Measurements from ENCODE around the gene TNFRSF12A. TPM values are rescaled to one million over a fixed set of nuclear protein-coding genes. Genes with fewer than 3 reads are reported as not detected.

Gene TNFRSF12A
- total RNA-seq, 2 experiments from 2014 or later, result 1.8 to 1.9 TPM

DNA sequence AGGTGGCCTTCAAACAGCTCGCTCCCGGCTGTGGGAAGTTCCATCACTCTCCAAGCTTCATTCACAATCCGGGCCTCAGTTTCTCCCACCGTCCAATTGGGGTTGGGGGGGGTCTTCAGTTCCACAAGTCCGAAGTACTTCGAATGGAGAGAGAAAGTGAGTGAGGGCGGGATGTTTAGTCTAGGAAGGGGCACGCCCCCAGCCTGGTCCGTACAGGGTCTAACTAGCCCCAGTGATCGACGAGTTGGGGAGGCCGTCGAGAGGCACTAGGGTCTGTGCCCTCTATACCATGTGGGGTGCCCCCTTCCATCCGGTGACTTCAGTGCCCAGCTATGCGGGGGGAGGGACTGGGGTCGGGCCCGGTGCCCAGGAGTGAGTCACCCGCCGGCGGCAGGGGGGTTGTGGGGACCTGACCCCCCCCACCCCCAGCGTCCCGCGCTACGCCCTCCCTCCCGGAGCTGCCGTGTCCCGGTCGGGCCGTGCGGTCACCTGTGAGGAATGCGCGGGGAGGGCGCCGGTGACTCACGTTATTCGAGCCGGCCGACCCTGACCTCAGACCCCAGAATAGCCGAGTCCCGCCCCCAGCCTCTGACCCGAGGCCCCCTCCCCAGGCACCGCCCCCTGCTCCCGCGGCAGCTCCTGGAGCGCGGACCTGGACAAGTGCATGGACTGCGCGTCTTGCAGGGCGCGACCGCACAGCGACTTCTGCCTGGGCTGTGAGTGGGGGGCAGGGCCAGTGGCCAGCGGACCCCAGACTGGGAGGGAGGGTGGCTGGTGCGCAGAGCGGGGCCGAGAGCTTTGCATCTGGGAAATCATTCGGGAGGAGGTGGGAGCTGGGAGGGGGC, 658 bp downstream of the TNFRSF12A start:
- H3K4me1 Mint-ChIP-seq (ENCODE audit: low read depth), result peaks cover 49% of the 10 kb centered on the region
- peaks cover 5% of the 10 kb centered on the region for H3K36me3 Mint-ChIP-seq (ENCODE audit: low read depth)
- POLR2A ChIA-PET, result interaction anchor here (0.7 to 3.3 kb wide), 11 partner anchors 9 to 1035 kb away, joined by 3 to 24 read pairs (median 4); partner anchors contain the start of genes NAA60, PKMYT1, ZNF213 and ZNF263
- peak overlapping the region; percentile 35 to 80 for H3K27ac ChIP-seq (ENCODE audit: low read depth in 1 of 2, low read length in 2 of 2)
- H3K4me1 ChIP-seq (ENCODE audit: insufficient read depth, low read length), result peaks cover 75% of the 10 kb centered on the region
- ATAC-seq (ENCODE audit: poor library complexity) (peak; percentile 10), DNase-seq (peak in 13 of 14 experiments; percentile 45 to 87 (median 70))
- H3K4me3 ChIP-seq (ENCODE audit: low read length), result peak overlapping the region; percentile 63
- H3K36me3 ChIP-seq (ENCODE audit: insufficient read depth, low read length), result peaks cover 3% of the 10 kb centered on the region
- H3K9me3 Mint-ChIP-seq, result no peaks in the 10 kb centered on the region
- H3K27me3 Mint-ChIP-seq, result peaks cover 4% of the 10 kb centered on the region
- peak overlapping the region; percentile 78 for H3K27ac Mint-ChIP-seq
- H3K27me3 ChIP-seq (ENCODE audit: control insufficient read depth in 1 of 2, insufficient read depth in 2 of 2, low read length in 2 of 2), result peaks cover 3 to 4% of the 10 kb centered on the region in 2 experiments
- intact Hi-C loops (cut with DNase I, micrococcal nuclease), result loop anchor here (2.0 to 10.0 kb wide), 3 partner anchors 16 to 434 kb away; no protein-coding TSS in a partner anchor
- CTCF ChIA-PET, result interaction anchor here (0.7 to 5.4 kb wide), 8 partner anchors 8 to 109 kb away, joined by 3 to 38 read pairs (median 6); no protein-coding TSS in a partner anchor
- peak overlapping the region; percentile 85 for H3K4me3 Mint-ChIP-seq
- TF ChIP-seq, protein P1, sequence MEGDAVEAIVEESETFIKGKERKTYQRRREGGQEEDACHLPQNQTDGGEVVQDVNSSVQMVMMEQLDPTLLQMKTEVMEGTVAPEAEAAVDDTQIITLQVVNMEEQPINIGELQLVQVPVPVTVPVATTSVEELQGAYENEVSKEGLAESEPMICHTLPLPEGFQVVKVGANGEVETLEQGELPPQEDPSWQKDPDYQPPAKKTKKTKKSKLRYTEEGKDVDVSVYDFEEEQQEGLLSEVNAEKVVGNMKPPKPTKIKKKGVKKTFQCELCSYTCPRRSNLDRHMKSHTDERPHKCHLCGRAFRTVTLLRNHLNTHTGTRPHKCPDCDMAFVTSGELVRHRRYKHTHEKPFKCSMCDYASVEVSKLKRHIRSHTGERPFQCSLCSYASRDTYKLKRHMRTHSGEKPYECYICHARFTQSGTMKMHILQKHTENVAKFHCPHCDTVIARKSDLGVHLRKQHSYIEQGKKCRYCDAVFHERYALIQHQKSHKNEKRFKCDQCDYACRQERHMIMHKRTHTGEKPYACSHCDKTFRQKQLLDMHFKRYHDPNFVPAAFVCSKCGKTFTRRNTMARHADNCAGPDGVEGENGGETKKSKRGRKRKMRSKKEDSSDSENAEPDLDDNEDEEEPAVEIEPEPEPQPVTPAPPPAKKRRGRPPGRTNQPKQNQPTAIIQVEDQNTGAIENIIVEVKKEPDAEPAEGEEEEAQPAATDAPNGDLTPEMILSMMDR (IDR thresholded peaks at IDR 0.05), result no peak
- H3K9me3 ChIP-seq (ENCODE audit: control insufficient read depth in 1 of 2, insufficient read depth in 1 of 2, low read length in 2 of 2), result no peaks in the 10 kb centered on the region

DNA sequence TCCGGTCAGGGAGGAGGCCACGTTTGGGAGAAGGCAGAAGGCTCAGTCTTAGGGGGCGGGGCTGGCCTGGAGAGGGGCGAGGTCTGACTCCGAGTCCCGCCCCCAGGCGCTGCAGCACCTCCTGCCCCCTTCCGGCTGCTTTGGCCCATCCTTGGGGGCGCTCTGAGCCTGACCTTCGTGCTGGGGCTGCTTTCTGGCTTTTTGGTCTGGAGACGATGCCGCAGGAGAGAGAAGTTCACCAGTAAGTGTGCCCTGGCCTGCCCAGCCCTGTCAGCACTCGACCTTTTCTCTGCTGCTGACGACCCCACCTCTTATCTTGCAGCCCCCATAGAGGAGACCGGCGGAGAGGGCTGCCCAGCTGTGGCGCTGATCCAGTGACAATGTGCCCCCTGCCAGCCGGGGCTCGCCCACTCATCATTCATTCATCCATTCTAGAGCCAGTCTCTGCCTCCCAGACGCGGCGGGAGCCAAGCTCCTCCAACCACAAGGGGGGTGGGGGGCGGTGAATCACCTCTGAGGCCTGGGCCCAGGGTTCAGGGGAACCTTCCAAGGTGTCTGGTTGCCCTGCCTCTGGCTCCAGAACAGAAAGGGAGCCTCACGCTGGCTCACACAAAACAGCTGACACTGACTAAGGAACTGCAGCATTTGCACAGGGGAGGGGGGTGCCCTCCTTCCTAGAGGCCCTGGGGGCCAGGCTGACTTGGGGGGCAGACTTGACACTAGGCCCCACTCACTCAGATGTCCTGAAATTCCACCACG, 1.5 kb downstream of the TNFRSF12A start:
- Mint-ChIP-seq H3K4me3 (peak overlapping the region; percentile 66), H3K27me3 (no peaks in the 10 kb centered on the region), H3K4me1 (ENCODE audit: low read depth) (peaks cover 49% of the 10 kb centered on the region), H3K27ac (peak overlapping the region; percentile 78), H3K9me3 (no peaks in the 10 kb centered on the region), H3K36me3 (ENCODE audit: low read depth) (peaks cover 13% of the 10 kb centered on the region)
- Histone ChIP-seq H3K4me1 (ENCODE audit: insufficient read depth, low read length) (peaks cover 77% of the 10 kb centered on the region), H3K27ac (ENCODE audit: low read depth in 1 of 2, low read length in 2 of 2) (peak overlapping the region; percentile 35 to 80), H3K4me3 (ENCODE audit: low read length) (peak overlapping the region; percentile 63), H3K36me3 (ENCODE audit: insufficient read depth, low read length) (peaks cover 11% of the 10 kb centered on the region), H3K27me3 (ENCODE audit: control insufficient read depth in 1 of 2, insufficient read depth in 2 of 2, low read length in 2 of 2) (peaks cover 3 to 4% of the 10 kb centered on the region in 2 experiments), H3K9me3 (ENCODE audit: control insufficient read depth in 1 of 2, insufficient read depth in 1 of 2, low read length in 2 of 2) (no peaks in the 10 kb centered on the region)
- ChIA-PET POLR2A (interaction anchor here (1.0 to 3.3 kb wide), 6 partner anchors 8 to 261 kb away, joined by 3 to 24 read pairs (median 8); partner anchors contain the start of gene ZNF263), CTCF (interaction anchor here (1.4 to 5.4 kb wide), 7 partner anchors 10 to 108 kb away, joined by 3 to 38 read pairs (median 6); no protein-coding TSS in a partner anchor)
- ATAC-seq (ENCODE audit: poor library complexity) (peak; percentile 21), DNase-seq (peak; percentile 28 to 90 (median 74))
- TF ChIP-seq, protein P1 (IDR thresholded peaks at IDR 0.05), result peak; percentile 28
- intact Hi-C loops (cut with DNase I, micrococcal nuclease), result loop anchor here (2.0 to 10.0 kb wide), 3 partner anchors 17 to 433 kb away; no protein-coding TSS in a partner anchor

DNA sequence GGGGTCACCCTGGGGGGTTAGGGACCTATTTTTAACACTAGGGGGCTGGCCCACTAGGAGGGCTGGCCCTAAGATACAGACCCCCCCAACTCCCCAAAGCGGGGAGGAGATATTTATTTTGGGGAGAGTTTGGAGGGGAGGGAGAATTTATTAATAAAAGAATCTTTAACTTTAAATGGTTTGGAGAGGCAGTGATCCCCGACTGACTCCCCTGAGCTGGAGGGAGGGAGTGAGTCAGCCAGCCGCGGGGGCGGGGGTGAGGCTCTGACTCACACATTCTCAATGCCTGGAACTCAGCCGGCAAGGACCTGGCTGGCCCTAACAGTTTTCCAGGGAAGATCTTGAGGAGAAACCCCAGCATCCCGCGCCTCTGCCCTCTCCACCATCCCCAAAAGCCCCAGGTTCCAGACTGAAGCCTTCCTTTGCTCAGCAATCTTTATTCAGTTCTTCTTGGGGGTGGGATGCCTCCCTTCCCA, 2.1 kb downstream of the TNFRSF12A start:
- ATAC-seq (ENCODE audit: poor library complexity) (peak; percentile 18), DNase-seq (peak in 13 of 14 experiments; percentile 64 to 90 (median 81))
- Mint-ChIP-seq H3K4me1 (ENCODE audit: low read depth) (peaks cover 49% of the 10 kb centered on the region), H3K4me3 (peak overlapping the region; percentile 66), H3K36me3 (ENCODE audit: low read depth) (peaks cover 19% of the 10 kb centered on the region), H3K27ac (peak overlapping the region; percentile 78), H3K27me3 (no peaks in the 10 kb centered on the region), H3K9me3 (no peaks in the 10 kb centered on the region)
- Histone ChIP-seq H3K27ac (ENCODE audit: low read depth in 1 of 2, low read length in 2 of 2) (peak overlapping the region; percentile 35 to 80), H3K9me3 (ENCODE audit: control insufficient read depth in 1 of 2, insufficient read depth in 1 of 2, low read length in 2 of 2) (no peaks in the 10 kb centered on the region), H3K4me3 (ENCODE audit: low read length) (no peak overlapping the region), H3K36me3 (ENCODE audit: insufficient read depth, low read length) (peaks cover 17% of the 10 kb centered on the region), H3K27me3 (ENCODE audit: control insufficient read depth in 1 of 2, insufficient read depth in 2 of 2, low read length in 2 of 2) (peaks cover 2 to 3% of the 10 kb centered on the region in 2 experiments), H3K4me1 (ENCODE audit: insufficient read depth, low read length) (peaks cover 77% of the 10 kb centered on the region)
- ChIA-PET POLR2A (interaction anchor here (0.7 to 3.3 kb wide), 9 partner anchors 8 to 379 kb away, joined by 3 to 24 read pairs (median 5); partner anchors contain the start of genes ZNF174 and ZSCAN32), CTCF (interaction anchor here (1.4 to 5.4 kb wide), 7 partner anchors 9 to 107 kb away, joined by 3 to 38 read pairs (median 6); no protein-coding TSS in a partner anchor)
- intact Hi-C loops (cut with DNase I, micrococcal nuclease), result loop anchor here in 1 of 2 experiments (10.0 kb wide), 1 partner anchor 433 kb away; no protein-coding TSS in a partner anchor
- TF ChIP-seq, protein P1 (IDR thresholded peaks at IDR 0.05), result no peak
